ENCODE data around the gene FLNA.

Gene FLNA, protein sequence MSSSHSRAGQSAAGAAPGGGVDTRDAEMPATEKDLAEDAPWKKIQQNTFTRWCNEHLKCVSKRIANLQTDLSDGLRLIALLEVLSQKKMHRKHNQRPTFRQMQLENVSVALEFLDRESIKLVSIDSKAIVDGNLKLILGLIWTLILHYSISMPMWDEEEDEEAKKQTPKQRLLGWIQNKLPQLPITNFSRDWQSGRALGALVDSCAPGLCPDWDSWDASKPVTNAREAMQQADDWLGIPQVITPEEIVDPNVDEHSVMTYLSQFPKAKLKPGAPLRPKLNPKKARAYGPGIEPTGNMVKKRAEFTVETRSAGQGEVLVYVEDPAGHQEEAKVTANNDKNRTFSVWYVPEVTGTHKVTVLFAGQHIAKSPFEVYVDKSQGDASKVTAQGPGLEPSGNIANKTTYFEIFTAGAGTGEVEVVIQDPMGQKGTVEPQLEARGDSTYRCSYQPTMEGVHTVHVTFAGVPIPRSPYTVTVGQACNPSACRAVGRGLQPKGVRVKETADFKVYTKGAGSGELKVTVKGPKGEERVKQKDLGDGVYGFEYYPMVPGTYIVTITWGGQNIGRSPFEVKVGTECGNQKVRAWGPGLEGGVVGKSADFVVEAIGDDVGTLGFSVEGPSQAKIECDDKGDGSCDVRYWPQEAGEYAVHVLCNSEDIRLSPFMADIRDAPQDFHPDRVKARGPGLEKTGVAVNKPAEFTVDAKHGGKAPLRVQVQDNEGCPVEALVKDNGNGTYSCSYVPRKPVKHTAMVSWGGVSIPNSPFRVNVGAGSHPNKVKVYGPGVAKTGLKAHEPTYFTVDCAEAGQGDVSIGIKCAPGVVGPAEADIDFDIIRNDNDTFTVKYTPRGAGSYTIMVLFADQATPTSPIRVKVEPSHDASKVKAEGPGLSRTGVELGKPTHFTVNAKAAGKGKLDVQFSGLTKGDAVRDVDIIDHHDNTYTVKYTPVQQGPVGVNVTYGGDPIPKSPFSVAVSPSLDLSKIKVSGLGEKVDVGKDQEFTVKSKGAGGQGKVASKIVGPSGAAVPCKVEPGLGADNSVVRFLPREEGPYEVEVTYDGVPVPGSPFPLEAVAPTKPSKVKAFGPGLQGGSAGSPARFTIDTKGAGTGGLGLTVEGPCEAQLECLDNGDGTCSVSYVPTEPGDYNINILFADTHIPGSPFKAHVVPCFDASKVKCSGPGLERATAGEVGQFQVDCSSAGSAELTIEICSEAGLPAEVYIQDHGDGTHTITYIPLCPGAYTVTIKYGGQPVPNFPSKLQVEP (N-terminal part only)

DNA sequence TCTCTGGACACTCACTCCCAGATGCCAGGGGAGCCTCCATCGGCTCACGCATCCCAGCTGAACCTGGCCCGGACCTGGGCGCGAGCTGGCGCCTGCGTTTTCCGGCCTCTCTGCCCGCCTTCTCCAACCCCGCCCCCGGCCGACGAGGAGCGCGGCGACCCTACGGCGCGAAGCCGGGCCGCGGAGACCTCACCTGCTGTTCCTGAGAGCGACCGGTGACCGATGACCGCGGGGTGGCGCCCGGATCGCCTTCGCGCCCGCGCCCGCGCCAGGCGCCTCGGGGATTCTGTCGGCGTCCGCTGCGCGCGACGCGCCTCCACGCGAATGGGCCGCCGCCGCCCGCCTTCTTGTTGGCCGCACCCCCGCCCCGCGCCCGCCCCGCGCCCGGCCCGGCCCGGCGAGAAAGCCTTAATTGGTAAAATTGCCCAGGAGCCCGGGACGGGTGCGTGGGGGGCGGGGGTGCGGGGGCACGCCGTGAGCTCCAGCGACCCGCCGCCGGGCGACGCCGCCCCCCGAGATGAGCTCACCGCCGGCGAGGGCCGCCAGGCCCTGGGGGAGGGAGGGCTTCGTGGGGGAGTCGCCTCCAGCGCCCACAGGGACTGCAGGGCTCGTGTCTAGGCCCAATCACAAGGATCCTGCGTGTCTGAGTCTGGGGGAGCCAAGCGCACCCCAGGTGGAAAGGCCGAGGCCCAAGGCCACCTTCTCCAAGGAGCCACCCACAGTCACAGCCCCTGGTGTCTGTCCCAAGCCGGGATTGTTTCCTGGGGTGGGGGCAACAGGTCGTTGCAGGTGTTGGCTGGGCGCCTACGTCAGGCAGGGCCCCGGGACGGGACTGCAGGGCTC is at the start of gene FLNA:
Gene FLNA (minus strand): TSS at position 322 of the 843 bp plus-strand sequence. CDS start 3,389 bp downstream, outside the sequence.
- ATAC-seq: no peak
- no peak for TF ChIP-seq RARB (CRISPR knock-in tag; IDR thresholded peaks at IDR 0.05)
- TF ChIP-seq ZNF8 (CRISPR knock-in tag; IDR thresholded peaks at IDR 0.05): no peak
- TF ChIP-seq BACH2 (CRISPR knock-in tag; IDR thresholded peaks at IDR 0.05; ENCODE audit: borderline replicate concordance): no peak
- TF ChIP-seq, protein P1, sequence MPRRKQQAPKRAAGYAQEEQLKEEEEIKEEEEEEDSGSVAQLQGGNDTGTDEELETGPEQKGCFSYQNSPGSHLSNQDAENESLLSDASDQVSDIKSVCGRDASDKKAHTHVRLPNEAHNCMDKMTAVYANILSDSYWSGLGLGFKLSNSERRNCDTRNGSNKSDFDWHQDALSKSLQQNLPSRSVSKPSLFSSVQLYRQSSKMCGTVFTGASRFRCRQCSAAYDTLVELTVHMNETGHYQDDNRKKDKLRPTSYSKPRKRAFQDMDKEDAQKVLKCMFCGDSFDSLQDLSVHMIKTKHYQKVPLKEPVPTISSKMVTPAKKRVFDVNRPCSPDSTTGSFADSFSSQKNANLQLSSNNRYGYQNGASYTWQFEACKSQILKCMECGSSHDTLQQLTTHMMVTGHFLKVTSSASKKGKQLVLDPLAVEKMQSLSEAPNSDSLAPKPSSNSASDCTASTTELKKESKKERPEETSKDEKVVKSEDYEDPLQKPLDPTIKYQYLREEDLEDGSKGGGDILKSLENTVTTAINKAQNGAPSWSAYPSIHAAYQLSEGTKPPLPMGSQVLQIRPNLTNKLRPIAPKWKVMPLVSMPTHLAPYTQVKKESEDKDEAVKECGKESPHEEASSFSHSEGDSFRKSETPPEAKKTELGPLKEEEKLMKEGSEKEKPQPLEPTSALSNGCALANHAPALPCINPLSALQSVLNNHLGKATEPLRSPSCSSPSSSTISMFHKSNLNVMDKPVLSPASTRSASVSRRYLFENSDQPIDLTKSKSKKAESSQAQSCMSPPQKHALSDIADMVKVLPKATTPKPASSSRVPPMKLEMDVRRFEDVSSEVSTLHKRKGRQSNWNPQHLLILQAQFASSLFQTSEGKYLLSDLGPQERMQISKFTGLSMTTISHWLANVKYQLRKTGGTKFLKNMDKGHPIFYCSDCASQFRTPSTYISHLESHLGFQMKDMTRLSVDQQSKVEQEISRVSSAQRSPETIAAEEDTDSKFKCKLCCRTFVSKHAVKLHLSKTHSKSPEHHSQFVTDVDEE (CRISPR knock-in tag; IDR thresholded peaks at IDR 0.05): no peak
- no peak for TF ChIP-seq ZFP3 (CRISPR knock-in tag; IDR thresholded peaks at IDR 0.05)
- no peak for TF ChIP-seq TCF4 (CRISPR knock-in tag; IDR thresholded peaks at IDR 0.05; ENCODE audit: borderline replicate concordance)
- no peak for TF ChIP-seq ZFP30 (CRISPR knock-in tag; IDR thresholded peaks at IDR 0.05)
- no peak for TF ChIP-seq ZNF565 (CRISPR knock-in tag; conservative IDR thresholded peaks at IDR 0.05; ENCODE audit: low read depth)
- TF ChIP-seq, protein P2, sequence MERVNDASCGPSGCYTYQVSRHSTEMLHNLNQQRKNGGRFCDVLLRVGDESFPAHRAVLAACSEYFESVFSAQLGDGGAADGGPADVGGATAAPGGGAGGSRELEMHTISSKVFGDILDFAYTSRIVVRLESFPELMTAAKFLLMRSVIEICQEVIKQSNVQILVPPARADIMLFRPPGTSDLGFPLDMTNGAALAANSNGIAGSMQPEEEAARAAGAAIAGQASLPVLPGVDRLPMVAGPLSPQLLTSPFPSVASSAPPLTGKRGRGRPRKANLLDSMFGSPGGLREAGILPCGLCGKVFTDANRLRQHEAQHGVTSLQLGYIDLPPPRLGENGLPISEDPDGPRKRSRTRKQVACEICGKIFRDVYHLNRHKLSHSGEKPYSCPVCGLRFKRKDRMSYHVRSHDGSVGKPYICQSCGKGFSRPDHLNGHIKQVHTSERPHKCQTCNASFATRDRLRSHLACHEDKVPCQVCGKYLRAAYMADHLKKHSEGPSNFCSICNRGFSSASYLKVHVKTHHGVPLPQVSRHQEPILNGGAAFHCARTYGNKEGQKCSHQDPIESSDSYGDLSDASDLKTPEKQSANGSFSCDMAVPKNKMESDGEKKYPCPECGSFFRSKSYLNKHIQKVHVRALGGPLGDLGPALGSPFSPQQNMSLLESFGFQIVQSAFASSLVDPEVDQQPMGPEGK (CRISPR knock-in tag; IDR thresholded peaks at IDR 0.05; ENCODE audit: borderline replicate concordance): no peak
- TF ChIP-seq SNAI2 (CRISPR knock-in tag; IDR thresholded peaks at IDR 0.05): no peak
- TF ChIP-seq ZC3H10 (CRISPR knock-in tag; IDR thresholded peaks at IDR 0.05): no peak
- no peak for TF ChIP-seq CSDC2 (CRISPR knock-in tag; IDR thresholded peaks at IDR 0.05)

DNA sequence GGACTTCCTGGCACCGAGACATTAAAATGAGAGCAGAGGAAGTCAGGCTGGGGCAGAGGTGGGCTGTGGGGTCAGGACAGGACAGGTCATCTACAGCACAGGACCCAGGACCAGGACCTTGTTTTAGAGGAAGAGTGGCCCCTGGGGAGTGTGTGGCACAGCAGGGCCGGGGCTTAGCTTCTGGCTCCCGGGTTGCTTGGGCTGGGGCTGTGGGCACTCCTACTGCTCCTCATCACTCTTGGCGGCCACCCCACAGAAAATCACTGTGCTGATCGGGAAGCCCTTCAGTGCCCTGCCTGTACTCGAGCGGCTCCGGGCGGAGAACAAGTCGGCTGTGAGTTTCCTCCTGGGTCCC is 45.9 kb upstream of the FLNA start:
- TF ChIP-seq SNAI2 (CRISPR knock-in tag; IDR thresholded peaks at IDR 0.05) (no peak), ZNF565 (CRISPR knock-in tag; conservative IDR thresholded peaks at IDR 0.05; ENCODE audit: low read depth) (no peak), ZNF8 (CRISPR knock-in tag; IDR thresholded peaks at IDR 0.05) (no peak), PPARA (CRISPR knock-in tag; IDR thresholded peaks at IDR 0.05; ENCODE audit: borderline replicate concordance) (no peak), ZC3H10 (CRISPR knock-in tag; IDR thresholded peaks at IDR 0.05) (no peak), OSR1 (CRISPR knock-in tag; IDR thresholded peaks at IDR 0.05) (no peak), ZFP3 (CRISPR knock-in tag; IDR thresholded peaks at IDR 0.05) (no peak), TCF4 (CRISPR knock-in tag; IDR thresholded peaks at IDR 0.05; ENCODE audit: borderline replicate concordance) (no peak), CSDC2 (CRISPR knock-in tag; IDR thresholded peaks at IDR 0.05) (no peak), ZNF70 (CRISPR knock-in tag; IDR thresholded peaks at IDR 0.05) (no peak), ESRRG (CRISPR knock-in tag; IDR thresholded peaks at IDR 0.05) (no peak), GLIS3 (CRISPR knock-in tag; IDR thresholded peaks at IDR 0.05) (no peak)
- TF ChIP-seq, protein P3, sequence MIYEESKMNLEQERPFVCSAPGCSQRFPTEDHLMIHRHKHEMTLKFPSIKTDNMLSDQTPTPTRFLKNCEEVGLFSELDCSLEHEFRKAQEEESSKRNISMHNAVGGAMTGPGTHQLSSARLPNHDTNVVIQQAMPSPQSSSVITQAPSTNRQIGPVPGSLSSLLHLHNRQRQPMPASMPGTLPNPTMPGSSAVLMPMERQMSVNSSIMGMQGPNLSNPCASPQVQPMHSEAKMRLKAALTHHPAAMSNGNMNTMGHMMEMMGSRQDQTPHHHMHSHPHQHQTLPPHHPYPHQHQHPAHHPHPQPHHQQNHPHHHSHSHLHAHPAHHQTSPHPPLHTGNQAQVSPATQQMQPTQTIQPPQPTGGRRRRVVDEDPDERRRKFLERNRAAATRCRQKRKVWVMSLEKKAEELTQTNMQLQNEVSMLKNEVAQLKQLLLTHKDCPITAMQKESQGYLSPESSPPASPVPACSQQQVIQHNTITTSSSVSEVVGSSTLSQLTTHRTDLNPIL (CRISPR knock-in tag; IDR thresholded peaks at IDR 0.05; ENCODE audit: low read depth): no peak
- TF ChIP-seq, protein P4, sequence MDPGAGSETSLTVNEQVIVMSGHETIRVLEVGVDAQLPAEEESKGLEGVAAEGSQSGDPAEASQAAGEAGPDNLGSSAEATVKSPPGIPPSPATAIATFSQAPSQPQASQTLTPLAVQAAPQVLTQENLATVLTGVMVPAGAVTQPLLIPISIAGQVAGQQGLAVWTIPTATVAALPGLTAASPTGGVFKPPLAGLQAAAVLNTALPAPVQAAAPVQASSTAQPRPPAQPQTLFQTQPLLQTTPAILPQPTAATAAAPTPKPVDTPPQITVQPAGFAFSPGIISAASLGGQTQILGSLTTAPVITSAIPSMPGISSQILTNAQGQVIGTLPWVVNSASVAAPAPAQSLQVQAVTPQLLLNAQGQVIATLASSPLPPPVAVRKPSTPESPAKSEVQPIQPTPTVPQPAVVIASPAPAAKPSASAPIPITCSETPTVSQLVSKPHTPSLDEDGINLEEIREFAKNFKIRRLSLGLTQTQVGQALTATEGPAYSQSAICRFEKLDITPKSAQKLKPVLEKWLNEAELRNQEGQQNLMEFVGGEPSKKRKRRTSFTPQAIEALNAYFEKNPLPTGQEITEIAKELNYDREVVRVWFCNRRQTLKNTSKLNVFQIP (CRISPR knock-in tag; IDR thresholded peaks at IDR 0.05; ENCODE audit: borderline replicate concordance, low read depth): no peak
- TF ChIP-seq, protein P2 (CRISPR knock-in tag; IDR thresholded peaks at IDR 0.05; ENCODE audit: borderline replicate concordance): no peak
- TF ChIP-seq, protein P5, sequence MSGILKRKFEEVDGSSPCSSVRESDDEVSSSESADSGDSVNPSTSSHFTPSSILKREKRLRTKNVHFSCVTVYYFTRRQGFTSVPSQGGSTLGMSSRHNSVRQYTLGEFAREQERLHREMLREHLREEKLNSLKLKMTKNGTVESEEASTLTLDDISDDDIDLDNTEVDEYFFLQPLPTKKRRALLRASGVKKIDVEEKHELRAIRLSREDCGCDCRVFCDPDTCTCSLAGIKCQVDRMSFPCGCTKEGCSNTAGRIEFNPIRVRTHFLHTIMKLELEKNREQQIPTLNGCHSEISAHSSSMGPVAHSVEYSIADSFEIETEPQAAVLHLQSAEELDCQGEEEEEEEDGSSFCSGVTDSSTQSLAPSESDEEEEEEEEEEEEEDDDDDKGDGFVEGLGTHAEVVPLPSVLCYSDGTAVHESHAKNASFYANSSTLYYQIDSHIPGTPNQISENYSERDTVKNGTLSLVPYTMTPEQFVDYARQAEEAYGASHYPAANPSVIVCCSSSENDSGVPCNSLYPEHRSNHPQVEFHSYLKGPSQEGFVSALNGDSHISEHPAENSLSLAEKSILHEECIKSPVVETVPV (CRISPR knock-in tag; IDR thresholded peaks at IDR 0.05): no peak
- peak; percentile 9 for ATAC-seq
